ENCODE measurements around the gene GNAI3.

DNA sequence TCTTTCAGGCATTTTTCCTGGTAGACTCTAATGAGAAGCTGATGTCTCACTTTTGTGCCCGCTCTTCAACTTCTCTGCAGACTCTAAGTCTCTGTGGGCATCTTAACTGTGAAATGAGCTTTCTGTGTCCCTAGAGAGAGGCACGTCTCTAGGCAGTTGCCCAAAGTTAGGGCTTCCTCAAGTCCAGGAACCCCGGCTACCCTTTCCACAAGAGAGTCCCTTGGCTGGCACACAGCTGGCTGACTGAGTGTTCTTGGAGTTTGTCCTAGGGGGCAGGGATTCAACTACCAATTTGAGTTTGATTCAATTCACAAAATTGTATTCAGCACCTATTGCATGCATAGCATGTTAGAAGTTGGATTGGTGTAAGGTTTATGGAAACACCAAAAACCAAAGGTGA is 7.3 kb upstream of the GNAI3 start:
- TF ChIP-seq POLR2AphosphoS5 (IDR thresholded peaks at IDR 0.05; ENCODE audit: insufficient read depth, low read depth, low read length) (no peak), POLR2A (IDR thresholded peaks at IDR 0.05; ENCODE audit: low read depth, low read length) (no peak), MYC (IDR thresholded peaks at IDR 0.05; ENCODE audit: low read depth, low read length) (no peak)
- TF ChIP-seq, protein P1, sequence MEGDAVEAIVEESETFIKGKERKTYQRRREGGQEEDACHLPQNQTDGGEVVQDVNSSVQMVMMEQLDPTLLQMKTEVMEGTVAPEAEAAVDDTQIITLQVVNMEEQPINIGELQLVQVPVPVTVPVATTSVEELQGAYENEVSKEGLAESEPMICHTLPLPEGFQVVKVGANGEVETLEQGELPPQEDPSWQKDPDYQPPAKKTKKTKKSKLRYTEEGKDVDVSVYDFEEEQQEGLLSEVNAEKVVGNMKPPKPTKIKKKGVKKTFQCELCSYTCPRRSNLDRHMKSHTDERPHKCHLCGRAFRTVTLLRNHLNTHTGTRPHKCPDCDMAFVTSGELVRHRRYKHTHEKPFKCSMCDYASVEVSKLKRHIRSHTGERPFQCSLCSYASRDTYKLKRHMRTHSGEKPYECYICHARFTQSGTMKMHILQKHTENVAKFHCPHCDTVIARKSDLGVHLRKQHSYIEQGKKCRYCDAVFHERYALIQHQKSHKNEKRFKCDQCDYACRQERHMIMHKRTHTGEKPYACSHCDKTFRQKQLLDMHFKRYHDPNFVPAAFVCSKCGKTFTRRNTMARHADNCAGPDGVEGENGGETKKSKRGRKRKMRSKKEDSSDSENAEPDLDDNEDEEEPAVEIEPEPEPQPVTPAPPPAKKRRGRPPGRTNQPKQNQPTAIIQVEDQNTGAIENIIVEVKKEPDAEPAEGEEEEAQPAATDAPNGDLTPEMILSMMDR (IDR thresholded peaks at IDR 0.05; ENCODE audit: extremely low read depth in 1 of 2, insufficient read depth in 1 of 2, low read depth in 1 of 2, low read length in 2 of 2), result no peak
- TF ChIP-seq, protein P2, sequence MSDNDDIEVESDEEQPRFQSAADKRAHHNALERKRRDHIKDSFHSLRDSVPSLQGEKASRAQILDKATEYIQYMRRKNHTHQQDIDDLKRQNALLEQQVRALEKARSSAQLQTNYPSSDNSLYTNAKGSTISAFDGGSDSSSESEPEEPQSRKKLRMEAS (IDR thresholded peaks at IDR 0.05; ENCODE audit: insufficient read depth, insufficient read length), result no peak

Measured in endothelial cell of umbilical vein (primary cell).